H9 (cell line): ENCODE results near the gene NOTUM. TPM values are rescaled to one million over a fixed set of nuclear protein-coding genes. Genes with fewer than 3 reads are reported as not detected.

Experiments used
- DNase-seq: peaks from one replicate; pipeline ENCODE4 v3.0.0-alpha.2; 2017
- H2AFZ ChIP-seq: one replicate; pipeline ENCODE4 v1.6.1; 2013; ENCODE audit warnings: mild to moderate bottlenecking, low read length, control low read depth, moderate library complexity
- H2AK5ac ChIP-seq: 2 replicates; pipeline ENCODE4 v1.6.1; 2013; ENCODE audit warnings: low read length, control low read depth, mixed read lengths; ENCODE audit not compliant: insufficient read length
- H2BK120ac ChIP-seq: one replicate; pipeline ENCODE4 v1.6.1; 2013; ENCODE audit warnings: low read depth, mild to moderate bottlenecking, low read length, control low read depth, inconsistent platforms; ENCODE audit not compliant: poor library complexity, severe bottlenecking
- H2BK12ac ChIP-seq: 2 replicates; pipeline ENCODE4 v1.6.1; 2013; ENCODE audit warnings: low read length, control low read depth, mixed read lengths, low read depth; ENCODE audit not compliant: insufficient read length
- H2BK15ac ChIP-seq: 2 replicates; pipeline ENCODE4 v1.6.1; 2013; ENCODE audit warnings: low read depth, low read length, control low read depth
- H2BK20ac ChIP-seq: one replicate; pipeline ENCODE4 v1.6.1; 2013; ENCODE audit warnings: low read depth, mild to moderate bottlenecking, low read length, control low read depth, inconsistent platforms; ENCODE audit not compliant: poor library complexity, severe bottlenecking
- H2BK5ac ChIP-seq: 2 replicates; pipeline ENCODE4 v1.6.1; 2013; ENCODE audit warnings: low read length, control low read depth, mixed read lengths; ENCODE audit not compliant: insufficient read length
- H3K14ac ChIP-seq: 2 replicates; pipeline ENCODE4 v1.6.1; 2013; ENCODE audit warnings: low read length, control low read depth; ENCODE audit not compliant: insufficient read depth
- H3K18ac ChIP-seq: 2 replicates; pipeline ENCODE4 v1.6.1; 2013; ENCODE audit warnings: low read depth, mild to moderate bottlenecking, mixed read lengths, low read length, control low read depth; ENCODE audit not compliant: insufficient read length
- H3K23ac ChIP-seq: 2 replicates; pipeline ENCODE4 v1.6.1; 2013; ENCODE audit warnings: low read length, control low read depth, mixed read lengths, low read depth; ENCODE audit not compliant: insufficient read length
- H3K23me2 ChIP-seq: 2 replicates; pipeline ENCODE4 v1.6.1; 2013; ENCODE audit warnings: low read depth, mild to moderate bottlenecking, mixed read lengths, low read length, control low read depth; ENCODE audit not compliant: insufficient read length, poor library complexity, severe bottlenecking
- H3K27ac ChIP-seq: 2 replicates; pipeline ENCODE4 v1.5.1; 2013; ENCODE audit warnings: low read length, control low read depth, mixed read lengths, low read depth; ENCODE audit not compliant: insufficient read length
- H3K27me3 ChIP-seq: 2 replicates; pipeline ENCODE4 v1.6.1; 2013; ENCODE audit warnings: low read length, control low read depth, inconsistent platforms; ENCODE audit not compliant: insufficient read depth
- H3K4ac ChIP-seq: 2 replicates; pipeline ENCODE4 v1.6.1; 2013; ENCODE audit warnings: low read depth, mild to moderate bottlenecking, control low read depth, inconsistent platforms, low read length, moderate library complexity
- H3K4me1 ChIP-seq: 2 replicates; pipeline ENCODE4 v1.6.1; 2013; ENCODE audit warnings: low read length, control low read depth, inconsistent platforms; ENCODE audit not compliant: insufficient read depth
- H3K4me2 ChIP-seq: 2 replicates; pipeline ENCODE4 v1.6.1; 2013; ENCODE audit warnings: low read length, control low read depth, mixed read lengths; ENCODE audit not compliant: insufficient read length, insufficient read depth
- H3K56ac ChIP-seq: 2 replicates; pipeline ENCODE4 v1.6.1; 2013; ENCODE audit warnings: low read depth, mild to moderate bottlenecking, mixed read lengths, low read length, control low read depth; ENCODE audit not compliant: insufficient read length
- H3K79me1 ChIP-seq: 2 replicates; pipeline ENCODE4 v1.6.1; 2013; ENCODE audit warnings: low read depth, mild to moderate bottlenecking, moderate library complexity, low read length, control low read depth, inconsistent platforms; ENCODE audit not compliant: insufficient read depth, poor library complexity, severe bottlenecking
- H3K79me2 ChIP-seq: 2 replicates; pipeline ENCODE4 v1.6.1; 2013; ENCODE audit warnings: low read length, control low read depth, inconsistent platforms; ENCODE audit not compliant: insufficient read depth
- H3K9ac ChIP-seq: 2 replicates; pipeline ENCODE4 v1.6.1; 2013; ENCODE audit warnings: low read length, control low read depth, mixed read lengths; ENCODE audit not compliant: insufficient read length; ENCODE audit errors: extremely low read depth
- H3K9me3 ChIP-seq: one replicate; pipeline ENCODE4 v1.6.1; 2013; ENCODE audit warnings: low read depth, low read length, inconsistent platforms; ENCODE audit not compliant: control insufficient read depth
- H3T11ph ChIP-seq: one replicate; pipeline ENCODE4 v1.6.1; 2013; ENCODE audit warnings: mild to moderate bottlenecking, low read length, control low read depth, inconsistent platforms
- H4K20me1 ChIP-seq: one replicate; pipeline ENCODE4 v1.6.1; 2013; ENCODE audit not compliant: control insufficient read depth, insufficient read length, insufficient read depth
- H4K5ac ChIP-seq: 2 replicates; pipeline ENCODE4 v1.6.1; 2013; ENCODE audit warnings: low read depth, mild to moderate bottlenecking, mixed read lengths, low read length, control low read depth; ENCODE audit not compliant: insufficient read length
- H4K8ac ChIP-seq: replicated peaks from 2 replicates; pipeline ENCODE4 v1.6.1; 2013; ENCODE audit warnings: low read length, control low read depth, mixed read lengths, low read depth; ENCODE audit not compliant: insufficient read length
- H4K91ac ChIP-seq: 2 replicates; pipeline ENCODE4 v1.6.1; 2013; ENCODE audit warnings: low read depth, mild to moderate bottlenecking, moderate library complexity, mixed read lengths, low read length, control low read depth; ENCODE audit not compliant: insufficient read length
- H3K27ac Mint-ChIP-seq, 3 experiments: 2 replicates in 2 of 3; 3 replicates in 1 of 3; pipeline ENCODE4 v1.8.0; 2020 to 2021; ENCODE audit warnings: mixed read lengths in 3 of 3, mild to moderate bottlenecking in 1 of 3, moderate library complexity in 1 of 3
- H3K27me3 Mint-ChIP-seq: 2 replicates; pipeline ENCODE4 v1.8.0; 2021; ENCODE audit warnings: low read depth, mild to moderate bottlenecking, moderate library complexity, mixed read lengths
- H3K36me3 Mint-ChIP-seq, 3 experiments: 2 replicates in 2 of 3; 3 replicates in 1 of 3; pipeline ENCODE4 v1.8.0; 2020 to 2021; ENCODE audit warnings: low read depth in 3 of 3, mixed read lengths in 3 of 3; ENCODE audit not compliant: insufficient read depth in 1 of 3
- H3K4me1 Mint-ChIP-seq, 2 experiments: 2 replicates each; pipeline ENCODE4 v1.8.0; 2020; ENCODE audit warnings: mixed read lengths in 2 of 2
- H3K4me3 Mint-ChIP-seq, 2 experiments: 2 replicates in 1 of 2; 3 replicates in 1 of 2; pipeline ENCODE4 v1.8.0; 2020 to 2021; ENCODE audit warnings: mild to moderate bottlenecking in 2 of 2, mixed read lengths in 2 of 2, moderate library complexity in 1 of 2
- H3K9me3 Mint-ChIP-seq, 2 experiments: 2 replicates in 1 of 2; 3 replicates in 1 of 2; pipeline ENCODE4 v1.8.0; 2020; ENCODE audit warnings: mild to moderate bottlenecking in 2 of 2, mixed read lengths in 2 of 2, moderate library complexity in 1 of 2
- WGBS: extraction: QIAGEN DNeasy Blood & Tissue Kit; methylation state at CpG from one replicate; pipeline ENCODE4 v1.1.7; 2013; ENCODE audit warnings: missing lambda C conversion rate, low lambda C conversion rate, mixed read lengths; ENCODE audit not compliant: insufficient read length; ENCODE audit errors: extremely low coverage; 5-methylcytosine and 5-hydroxymethylcytosine counted together
- total RNA-seq: library from RNA; stranded (reverse); gene quantifications from 2 replicates; pipeline ENCODE4 v1.2.1, GENCODE V29; 2021
- TF ChIP-seq, protein P1 (sequence below): fragments of 200-600 bp; sonication (generic); conservative IDR thresholded peaks from 3 replicates; pipeline ENCODE4 v1.8.0; 2021; ENCODE audit warnings: antibody characterized with exemption, mild to moderate bottlenecking

NOTUM gene
- total RNA-seq, 1 experiment from 2014 or later, result 2.1 TPM

DNA sequence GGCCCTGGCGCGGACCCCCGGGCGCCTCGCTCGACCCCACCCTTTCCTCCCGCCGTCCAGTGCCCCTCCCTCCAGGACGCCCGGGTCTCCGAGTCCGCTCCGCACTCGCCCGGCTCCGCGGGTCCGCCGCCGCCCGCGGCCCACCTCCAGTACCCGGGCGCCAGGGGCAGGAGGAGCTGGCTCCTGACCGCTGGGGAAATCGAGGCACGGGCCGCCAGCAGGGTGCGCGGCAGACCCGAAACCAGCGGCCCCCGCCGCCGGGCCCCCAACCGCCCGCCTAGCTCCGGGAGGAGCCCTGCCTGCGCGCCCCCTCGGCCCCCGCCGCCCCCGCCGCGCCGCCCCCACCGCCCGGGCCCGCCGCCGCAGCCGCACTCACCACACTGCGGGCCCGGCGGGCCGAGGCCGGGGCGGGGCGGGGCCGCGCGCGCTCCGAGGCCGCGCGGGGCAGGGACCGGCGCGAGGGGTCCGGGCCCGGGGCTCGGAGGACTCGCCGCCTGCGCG, 33.8 kb downstream of the NOTUM start:
- TF ChIP-seq, protein P1, sequence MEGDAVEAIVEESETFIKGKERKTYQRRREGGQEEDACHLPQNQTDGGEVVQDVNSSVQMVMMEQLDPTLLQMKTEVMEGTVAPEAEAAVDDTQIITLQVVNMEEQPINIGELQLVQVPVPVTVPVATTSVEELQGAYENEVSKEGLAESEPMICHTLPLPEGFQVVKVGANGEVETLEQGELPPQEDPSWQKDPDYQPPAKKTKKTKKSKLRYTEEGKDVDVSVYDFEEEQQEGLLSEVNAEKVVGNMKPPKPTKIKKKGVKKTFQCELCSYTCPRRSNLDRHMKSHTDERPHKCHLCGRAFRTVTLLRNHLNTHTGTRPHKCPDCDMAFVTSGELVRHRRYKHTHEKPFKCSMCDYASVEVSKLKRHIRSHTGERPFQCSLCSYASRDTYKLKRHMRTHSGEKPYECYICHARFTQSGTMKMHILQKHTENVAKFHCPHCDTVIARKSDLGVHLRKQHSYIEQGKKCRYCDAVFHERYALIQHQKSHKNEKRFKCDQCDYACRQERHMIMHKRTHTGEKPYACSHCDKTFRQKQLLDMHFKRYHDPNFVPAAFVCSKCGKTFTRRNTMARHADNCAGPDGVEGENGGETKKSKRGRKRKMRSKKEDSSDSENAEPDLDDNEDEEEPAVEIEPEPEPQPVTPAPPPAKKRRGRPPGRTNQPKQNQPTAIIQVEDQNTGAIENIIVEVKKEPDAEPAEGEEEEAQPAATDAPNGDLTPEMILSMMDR, result no peak
- Histone ChIP-seq H3K4me1 (peaks cover 3% of the 10 kb centered on the region; the same call in 1 of the 2 replicates), H3K9me3 (no peaks in the 10 kb centered on the region), H3K18ac (no peak overlapping the region), H2BK5ac (no peak overlapping the region), H3K23ac (no peak overlapping the region), H2AFZ (no peak overlapping the region), H3K79me1 (peaks cover 2% of the 10 kb centered on the region), H4K8ac (no peak overlapping the region), H3K79me2 (peaks cover 16% of the 10 kb centered on the region; the same call in 1 of the 2 replicates), H2AK5ac (no peak overlapping the region), H2BK20ac (no peak overlapping the region), H3K4ac (no peak overlapping the region), H4K91ac (no peak overlapping the region), H3K27me3 (no peaks in the 10 kb centered on the region; the same call in 1 of the 2 replicates), H3K56ac (no peak overlapping the region), H3K23me2 (peaks cover 11% of the 10 kb centered on the region), H3K4me2 (peak overlapping the region; percentile 15), H3T11ph (no peak overlapping the region), H3K27ac (no peak overlapping the region), H4K20me1 (no peaks in the 10 kb centered on the region), H2BK120ac (no peak overlapping the region), H2BK15ac (no peak overlapping the region), H4K5ac (no peak overlapping the region), H2BK12ac (no peak overlapping the region), H3K9ac (peak overlapping the region; percentile 38), H3K14ac (no peak overlapping the region)
- Mint-ChIP-seq H3K9me3 (no peaks in the 10 kb centered on the region), H3K27ac (no peak overlapping the region), H3K27me3 (peaks cover 20% of the 10 kb centered on the region), H3K36me3 (peaks cover 4 to 7% (median 5%) of the 10 kb centered on the region in 3 experiments; a peak in 6 of 7 replicates), H3K4me3 (peak overlapping the region; percentile 72 to 79; a peak in 4 of 5 replicates), H3K4me1 (peaks cover 31 to 39% of the 10 kb centered on the region in 2 experiments)
- no peak for DNase-seq
- no CpG with 5 or more reads among the region's 78 CpGs for WGBS
